Gastroesophageal sphincter (tissue), 4 donors: ENCODE results near the gene ARG2. TPM values are rescaled to one million over a fixed set of nuclear protein-coding genes. Genes with fewer than 3 reads are reported as not detected.

ENCODE experiments used
- ATAC-seq: fragments of 150-250 bp; one replicate; pipeline ENCODE4 v1.9.1; 2016; ENCODE audit warnings: mild to moderate bottlenecking, moderate library complexity
- H3K27ac ChIP-seq, 4 donors: fragments of 200-600 bp; sonication (generic) in 3 of 4; 1 replicate in 3 of 4; 2 replicates in 1 of 4; pipeline ENCODE4 v1.5.1; 2016 to 2019
- H3K27me3 ChIP-seq: fragments of 200-600 bp; sonication (generic); one replicate; pipeline ENCODE4 v1.5.1; 2019
- H3K36me3 ChIP-seq, 2 donors: fragments of 200-600 bp; sonication (generic); one replicate each; pipeline ENCODE4 v1.5.1; 2019; ENCODE audit warnings: control low read depth in 1 of 2
- H3K4me1 ChIP-seq, 3 donors: fragments of 200-600 bp; sonication (generic); 1 replicate in 2 of 3; 2 replicates in 1 of 3; pipeline ENCODE4 v1.5.1; 2016 to 2019; ENCODE audit warnings: control low read depth in 2 of 3
- H3K4me3 ChIP-seq, 2 donors: fragments of 200-600 bp; sonication (generic); one replicate each; pipeline ENCODE4 v1.5.1; 2019; ENCODE audit warnings: mild to moderate bottlenecking in 1 of 2, moderate library complexity in 1 of 2
- H3K9me3 ChIP-seq, 3 donors: fragments of 200-600 bp; sonication (generic); one replicate each; pipeline ENCODE4 v1.5.1; 2017 to 2019; ENCODE audit warnings: control low read depth in 2 of 3
- EP300 ChIP-seq: sonication (generic); formaldehyde crosslinking; IDR thresholded peaks from one replicate; pipeline ENCODE4 v1.6.1; 2017; ENCODE audit warnings: antibody characterized with exemption, mild to moderate bottlenecking
- POLR2A ChIP-seq, 2 donors: fragments of 450-650 bp; IDR thresholded peaks; one replicate each; pipeline ENCODE4 v1.6.1; 2017; ENCODE audit warnings: antibody characterized with exemption in 2 of 2, mild to moderate bottlenecking in 2 of 2, moderate library complexity in 1 of 2
- POLR2AphosphoS5 ChIP-seq: sonication (generic); formaldehyde crosslinking; IDR thresholded peaks from one replicate; pipeline ENCODE4 v1.6.1; 2017; ENCODE audit warnings: antibody characterized with exemption
- WGBS, 2 donors: methylation state at CpG; one replicate each; pipeline ENCODE4 v1.1.5; 2018; ENCODE audit warnings: low coverage in 1 of 2; 5-methylcytosine and 5-hydroxymethylcytosine counted together
- total RNA-seq, 4 donors: library from RNA; depleted of rRNA; stranded (reverse); fragments of >200 nt; gene quantifications; one replicate each; pipeline ENCODE4 v1.1.0, GENCODE V29; 2016
- TF ChIP-seq, protein P1 (sequence below), 4 experiments: fragments of 200-600 bp in 2 of 4; fragments of 450-650 bp in 2 of 4; sonication (generic) in 1 of 4; IDR thresholded peaks; one replicate each; pipeline ENCODE4 v1.5.1; 2017 to 2019; ENCODE audit warnings: antibody characterized with exemption in 4 of 4, mild to moderate bottlenecking in 2 of 4, moderate library complexity in 2 of 4

Gene ARG2
- 10 to 100 TPM in 3 of 4 donors, 1 to 10 TPM in 1; 5.7 to 24.7 (median 14.9) TPM for total RNA-seq

DNA sequence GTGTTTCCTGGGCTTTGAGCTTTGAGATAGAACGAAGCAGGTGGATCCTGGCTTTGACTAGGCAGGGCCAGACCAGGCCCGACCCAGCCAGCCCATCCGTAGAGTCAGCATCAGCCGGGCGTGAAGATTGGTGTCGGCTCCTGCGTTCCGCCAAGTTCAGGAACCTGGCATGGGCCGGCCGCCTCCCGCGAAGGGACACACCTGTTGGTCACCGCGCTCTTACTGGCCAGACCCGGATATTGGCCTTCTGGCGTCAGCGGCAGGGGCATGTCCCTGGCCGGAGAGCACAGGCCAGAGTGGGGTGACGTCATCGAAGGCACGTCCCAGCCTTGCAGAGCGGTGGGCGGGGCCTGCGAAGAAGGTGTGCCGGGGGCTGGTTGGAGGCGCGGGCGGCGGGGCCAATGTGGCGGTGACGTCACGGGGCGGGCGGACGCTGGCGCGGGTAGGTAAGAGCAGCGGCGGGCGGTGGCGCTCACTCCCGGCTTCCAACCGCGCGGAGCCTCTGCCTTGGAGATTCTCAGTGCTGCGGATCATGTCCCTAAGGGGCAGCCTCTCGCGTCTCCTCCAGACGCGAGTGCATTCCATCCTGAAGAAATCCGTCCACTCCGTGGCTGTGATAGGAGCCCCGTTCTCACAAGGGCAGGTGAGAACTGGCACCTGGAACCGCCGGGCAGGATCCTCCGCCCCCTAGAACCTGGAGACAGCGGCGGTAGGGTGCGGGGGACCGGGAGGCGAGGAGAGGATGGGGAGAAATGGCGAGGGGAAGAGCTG lies at the start of gene ARG2:
ARG2 (plus strand) TSS at position 475 of the 771 bp plus-strand sequence; CDS start at position 533, 58 bp downstream.
- H3K27ac ChIP-seq = peak within 1 kb of the TSS; percentile 48 to 87 (median 81)
- no peaks in the 10 kb centered on the region for H3K36me3 ChIP-seq
- TF ChIP-seq POLR2AphosphoS5 (peak; percentile 63), POLR2A (IDR thresholded peaks at IDR 0.05) (peak; percentile 74 to 79), EP300 (no peak)
- TF ChIP-seq, protein P1, sequence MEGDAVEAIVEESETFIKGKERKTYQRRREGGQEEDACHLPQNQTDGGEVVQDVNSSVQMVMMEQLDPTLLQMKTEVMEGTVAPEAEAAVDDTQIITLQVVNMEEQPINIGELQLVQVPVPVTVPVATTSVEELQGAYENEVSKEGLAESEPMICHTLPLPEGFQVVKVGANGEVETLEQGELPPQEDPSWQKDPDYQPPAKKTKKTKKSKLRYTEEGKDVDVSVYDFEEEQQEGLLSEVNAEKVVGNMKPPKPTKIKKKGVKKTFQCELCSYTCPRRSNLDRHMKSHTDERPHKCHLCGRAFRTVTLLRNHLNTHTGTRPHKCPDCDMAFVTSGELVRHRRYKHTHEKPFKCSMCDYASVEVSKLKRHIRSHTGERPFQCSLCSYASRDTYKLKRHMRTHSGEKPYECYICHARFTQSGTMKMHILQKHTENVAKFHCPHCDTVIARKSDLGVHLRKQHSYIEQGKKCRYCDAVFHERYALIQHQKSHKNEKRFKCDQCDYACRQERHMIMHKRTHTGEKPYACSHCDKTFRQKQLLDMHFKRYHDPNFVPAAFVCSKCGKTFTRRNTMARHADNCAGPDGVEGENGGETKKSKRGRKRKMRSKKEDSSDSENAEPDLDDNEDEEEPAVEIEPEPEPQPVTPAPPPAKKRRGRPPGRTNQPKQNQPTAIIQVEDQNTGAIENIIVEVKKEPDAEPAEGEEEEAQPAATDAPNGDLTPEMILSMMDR (IDR thresholded peaks at IDR 0.05) = peak in 2 of 4 experiments; percentile 15 to 20
- whole genome bisulfite sequencing, 2 donors = 0% methylated on average over 4 of the region's 62 CpGs; no CpG with 5 or more reads in 1 of the 2 donors
- H3K27me3 ChIP-seq = no peaks in the 10 kb centered on the region
- H3K4me3 ChIP-seq = peak within 1 kb of the TSS; percentile 48 to 62
- H3K9me3 ChIP-seq = no peaks in the 10 kb centered on the region
- H3K4me1 ChIP-seq = peaks cover 0 to 47% (median 0%) of the 10 kb centered on the region in 3 donors
- ATAC-seq = peak; percentile 95

DNA sequence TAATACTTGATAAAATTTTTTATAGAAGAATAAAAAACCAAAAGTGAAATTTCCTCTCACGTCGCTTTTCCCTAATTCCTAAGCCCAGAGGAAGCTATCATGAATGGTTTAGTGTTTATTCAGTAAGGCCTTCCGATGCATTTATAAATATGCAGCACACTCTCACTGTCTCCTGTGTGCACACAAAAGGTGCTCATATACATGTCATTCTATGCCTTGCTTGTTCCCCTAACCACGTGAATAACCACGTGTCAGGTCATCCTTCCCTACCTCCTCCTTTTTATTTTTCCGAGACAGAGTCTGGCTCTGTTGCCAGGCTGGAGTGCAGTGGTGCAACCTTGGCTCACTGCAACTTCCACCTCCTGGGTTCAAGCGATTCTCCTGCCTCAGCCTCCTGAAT lies 49.3 kb upstream of the ARG2 start:
- TF ChIP-seq, protein P1 (IDR thresholded peaks at IDR 0.05) = no peak
- TF ChIP-seq EP300 = no peak
- no peak for TF ChIP-seq POLR2A (IDR thresholded peaks at IDR 0.05)
- TF ChIP-seq POLR2AphosphoS5 = no peak
- Histone ChIP-seq H3K27me3 (no peaks in the 10 kb centered on the region), H3K9me3 (no peaks in the 10 kb centered on the region), H3K4me1 (no peaks in the 10 kb centered on the region), H3K36me3 (peaks cover 0 to 5% of the 10 kb centered on the region in 2 donors), H3K27ac (no peak overlapping the region), H3K4me3 (no peak overlapping the region)
- WGBS, 2 donors = 72 to 85% methylated on average over 4 to 7 of the region's 7 CpGs
- ATAC-seq = no peak

DNA sequence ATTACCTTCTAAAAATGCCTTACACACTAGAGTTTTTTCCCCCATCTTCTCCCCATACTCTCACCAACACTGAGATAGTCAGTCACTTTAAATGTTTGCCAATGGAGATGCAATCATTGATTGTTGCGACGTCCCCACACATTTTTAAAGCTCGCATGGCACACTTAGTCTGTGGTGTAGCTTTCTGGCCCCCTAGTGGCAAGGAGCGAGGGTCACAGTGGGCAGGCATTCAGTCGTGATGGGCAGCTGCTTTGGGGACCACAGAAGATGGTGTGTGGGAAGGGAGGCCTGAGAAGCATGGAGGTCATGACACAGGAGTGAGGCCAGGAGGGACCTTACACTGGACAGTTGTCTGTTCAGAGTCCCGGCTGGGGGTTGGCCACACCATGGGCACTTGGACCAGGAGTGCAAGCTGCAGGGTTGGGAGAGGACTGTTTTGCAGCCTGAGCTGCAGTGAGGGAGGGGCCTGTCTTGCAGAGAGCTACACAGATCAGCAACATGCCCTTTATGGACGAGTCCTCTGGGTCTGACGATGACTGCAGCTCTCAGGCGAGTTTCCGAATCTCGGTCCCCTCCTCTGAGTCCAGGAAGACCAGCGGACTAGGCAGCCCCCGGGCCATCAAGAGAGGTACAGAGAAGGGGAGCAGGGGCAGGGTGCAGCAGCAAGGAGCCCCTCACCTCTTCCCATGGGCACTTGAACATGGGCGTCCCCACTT lies 48.3 kb upstream of the ARG2 start:
- Histone ChIP-seq H3K4me1 (no peaks in the 10 kb centered on the region), H3K36me3 (peaks cover 0 to 14% of the 10 kb centered on the region in 2 donors), H3K27me3 (no peaks in the 10 kb centered on the region), H3K27ac (no peak overlapping the region), H3K9me3 (no peaks in the 10 kb centered on the region), H3K4me3 (no peak overlapping the region)
- ATAC-seq = peak; percentile 55
- 0% methylated on average over 3 of the region's 14 CpGs for WGBS, 2 donors
- TF ChIP-seq, protein P1 (IDR thresholded peaks at IDR 0.05) = peak in 3 of 4 experiments; percentile 72 to 84 (median 81)
- no peak for TF ChIP-seq POLR2AphosphoS5

DNA sequence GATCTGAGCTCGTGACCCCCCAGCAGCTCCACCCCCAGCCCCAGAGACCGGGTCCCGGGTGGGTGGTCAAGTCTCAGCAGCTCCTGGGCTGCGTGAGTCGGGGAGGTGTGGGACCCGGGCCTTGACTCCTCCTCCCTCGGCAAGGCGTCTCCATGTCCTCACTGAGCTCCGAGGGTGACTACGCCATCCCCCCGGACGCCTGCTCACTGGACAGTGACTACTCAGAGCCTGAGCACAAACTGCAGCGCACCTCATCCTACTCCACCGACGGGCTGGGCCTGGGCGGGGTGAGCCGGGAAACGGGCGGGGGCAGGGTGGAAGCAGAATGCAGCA lies 47.8 kb upstream of the ARG2 start:
- Histone ChIP-seq H3K27me3 (no peaks in the 10 kb centered on the region), H3K9me3 (no peaks in the 10 kb centered on the region), H3K27ac (no peak overlapping the region), H3K4me1 (no peaks in the 10 kb centered on the region), H3K36me3 (peaks cover 0 to 16% of the 10 kb centered on the region in 2 donors), H3K4me3 (no peak overlapping the region)
- TF ChIP-seq, protein P1 (IDR thresholded peaks at IDR 0.05) = no peak
- TF ChIP-seq POLR2A (IDR thresholded peaks at IDR 0.05) (no peak), POLR2AphosphoS5 (no peak), EP300 (no peak)
- no peak for ATAC-seq
- WGBS, 2 donors = no CpG with 5 or more reads among the region's 19 CpGs
